ENCODE results near the gene SEMA6A. TPM values are rescaled to one million over a fixed set of nuclear protein-coding genes. Genes with fewer than 3 reads are reported as not detected.

SEMA6A gene
- total RNA-seq, 1 experiment from 2014 or later = 406 TPM

DNA sequence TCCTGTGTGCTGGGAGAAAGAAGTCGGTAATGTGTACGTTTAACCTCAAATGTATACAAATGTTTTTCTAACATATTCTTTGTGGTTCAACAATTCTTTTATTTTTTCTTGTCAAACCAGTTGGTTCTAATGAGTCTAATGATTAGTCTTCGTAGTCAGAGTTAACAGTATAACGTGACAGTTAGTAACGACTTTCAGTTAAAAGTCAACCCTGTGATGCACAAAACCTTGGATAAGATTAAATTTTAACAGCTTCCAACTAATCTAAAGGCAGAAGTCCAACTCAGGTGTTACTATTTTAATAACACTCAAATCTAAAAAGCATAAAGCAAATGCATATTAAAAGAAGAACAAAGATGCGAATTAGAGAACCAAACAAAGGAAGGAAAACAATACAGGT is 47.0 kb downstream of the SEMA6A start:
- Mint-ChIP-seq H3K27me3 (ENCODE audit: low read depth) (no peaks in the 10 kb centered on the region), H3K4me3 (peak overlapping the region; percentile 16; the same call in 1 of the 2 replicates), H3K4me1 (peaks cover 80% of the 10 kb centered on the region), H3K9me3 (no peaks in the 10 kb centered on the region), H3K27ac (peak overlapping the region; percentile 28; the same call in 1 of the 2 replicates), H3K36me3 (no peaks in the 10 kb centered on the region)
- CTCF ChIA-PET = no interaction called here
- TF ChIP-seq JAZF1 (CRISPR knock-in tag; IDR thresholded peaks at IDR 0.05) (no peak), FOXP1 (CRISPR knock-in tag; IDR thresholded peaks at IDR 0.05; ENCODE audit: borderline replicate concordance) (no peak), SMAD4 (CRISPR knock-in tag; IDR thresholded peaks at IDR 0.05) (no peak), NFATC4 (CRISPR knock-in tag; IDR thresholded peaks at IDR 0.05) (no peak)
- TF ChIP-seq, protein P1, sequence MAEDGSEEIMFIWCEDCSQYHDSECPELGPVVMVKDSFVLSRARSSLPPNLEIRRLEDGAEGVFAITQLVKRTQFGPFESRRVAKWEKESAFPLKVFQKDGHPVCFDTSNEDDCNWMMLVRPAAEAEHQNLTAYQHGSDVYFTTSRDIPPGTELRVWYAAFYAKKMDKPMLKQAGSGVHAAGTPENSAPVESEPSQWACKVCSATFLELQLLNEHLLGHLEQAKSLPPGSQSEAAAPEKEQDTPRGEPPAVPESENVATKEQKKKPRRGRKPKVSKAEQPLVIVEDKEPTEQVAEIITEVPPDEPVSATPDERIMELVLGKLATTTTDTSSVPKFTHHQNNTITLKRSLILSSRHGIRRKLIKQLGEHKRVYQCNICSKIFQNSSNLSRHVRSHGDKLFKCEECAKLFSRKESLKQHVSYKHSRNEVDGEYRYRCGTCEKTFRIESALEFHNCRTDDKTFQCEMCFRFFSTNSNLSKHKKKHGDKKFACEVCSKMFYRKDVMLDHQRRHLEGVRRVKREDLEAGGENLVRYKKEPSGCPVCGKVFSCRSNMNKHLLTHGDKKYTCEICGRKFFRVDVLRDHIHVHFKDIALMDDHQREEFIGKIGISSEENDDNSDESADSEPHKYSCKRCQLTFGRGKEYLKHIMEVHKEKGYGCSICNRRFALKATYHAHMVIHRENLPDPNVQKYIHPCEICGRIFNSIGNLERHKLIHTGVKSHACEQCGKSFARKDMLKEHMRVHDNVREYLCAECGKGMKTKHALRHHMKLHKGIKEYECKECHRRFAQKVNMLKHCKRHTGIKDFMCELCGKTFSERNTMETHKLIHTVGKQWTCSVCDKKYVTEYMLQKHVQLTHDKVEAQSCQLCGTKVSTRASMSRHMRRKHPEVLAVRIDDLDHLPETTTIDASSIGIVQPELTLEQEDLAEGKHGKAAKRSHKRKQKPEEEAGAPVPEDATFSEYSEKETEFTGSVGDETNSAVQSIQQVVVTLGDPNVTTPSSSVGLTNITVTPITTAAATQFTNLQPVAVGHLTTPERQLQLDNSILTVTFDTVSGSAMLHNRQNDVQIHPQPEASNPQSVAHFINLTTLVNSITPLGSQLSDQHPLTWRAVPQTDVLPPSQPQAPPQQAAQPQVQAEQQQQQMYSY (CRISPR knock-in tag; IDR thresholded peaks at IDR 0.05) = no peak
- DNase-seq (ENCODE audit: low spot score) (no peak), ATAC-seq (no peak)
- POLR2A ChIA-PET = no interaction called here

GRCh38 chr5:116525674-116526073 is 48.9 kb downstream of the SEMA6A start:
- H3K4me3 Mint-ChIP-seq = no peak overlapping the region; the same call in 1 of the 2 replicates
- no peaks in the 10 kb centered on the region; the same call in 1 of the 2 replicates for H3K36me3 Mint-ChIP-seq
- ATAC-seq (no peak), DNase-seq (ENCODE audit: low spot score) (no peak)
- no peaks in the 10 kb centered on the region for H3K27me3 Mint-ChIP-seq (ENCODE audit: low read depth)
- H3K9me3 Mint-ChIP-seq = no peaks in the 10 kb centered on the region
- H3K27ac Mint-ChIP-seq = no peak overlapping the region
- ChIA-PET CTCF (no interaction called here), POLR2A (no interaction called here)
- H3K4me1 Mint-ChIP-seq = peaks cover 96% of the 10 kb centered on the region
- TF ChIP-seq, protein P2, sequence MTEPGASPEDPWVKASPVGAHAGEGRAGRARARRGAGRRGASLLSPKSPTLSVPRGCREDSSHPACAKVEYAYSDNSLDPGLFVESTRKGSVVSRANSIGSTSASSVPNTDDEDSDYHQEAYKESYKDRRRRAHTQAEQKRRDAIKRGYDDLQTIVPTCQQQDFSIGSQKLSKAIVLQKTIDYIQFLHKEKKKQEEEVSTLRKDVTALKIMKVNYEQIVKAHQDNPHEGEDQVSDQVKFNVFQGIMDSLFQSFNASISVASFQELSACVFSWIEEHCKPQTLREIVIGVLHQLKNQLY (CRISPR knock-in tag; IDR thresholded peaks at IDR 0.05) = no peak
- TF ChIP-seq ZNF671 (CRISPR knock-in tag; IDR thresholded peaks at IDR 0.05) (no peak), E2F1 (CRISPR knock-in tag; IDR thresholded peaks at IDR 0.05) (no peak), ZMAT4 (CRISPR knock-in tag; IDR thresholded peaks at IDR 0.05) (no peak), ZNF121 (CRISPR knock-in tag; IDR thresholded peaks at IDR 0.05) (no peak), ZNF416 (CRISPR knock-in tag; IDR thresholded peaks at IDR 0.05) (no peak), RORB (CRISPR knock-in tag; IDR thresholded peaks at IDR 0.05) (no peak), ERG (CRISPR knock-in tag; IDR thresholded peaks at IDR 0.05) (no peak), ATF3 (CRISPR knock-in tag; conservative IDR thresholded peaks at IDR 0.05) (no peak), IRF1 (CRISPR knock-in tag; IDR thresholded peaks at IDR 0.05) (no peak), HMGXB4 (CRISPR knock-in tag; IDR thresholded peaks at IDR 0.05) (no peak), NFE2L1 (CRISPR knock-in tag; IDR thresholded peaks at IDR 0.05) (no peak), TEAD1 (CRISPR knock-in tag; IDR thresholded peaks at IDR 0.05) (no peak), NR1H2 (CRISPR knock-in tag; IDR thresholded peaks at IDR 0.05) (no peak)
- TF ChIP-seq, protein P1 (CRISPR knock-in tag; IDR thresholded peaks at IDR 0.05) = no peak
- TF ChIP-seq, protein P3, sequence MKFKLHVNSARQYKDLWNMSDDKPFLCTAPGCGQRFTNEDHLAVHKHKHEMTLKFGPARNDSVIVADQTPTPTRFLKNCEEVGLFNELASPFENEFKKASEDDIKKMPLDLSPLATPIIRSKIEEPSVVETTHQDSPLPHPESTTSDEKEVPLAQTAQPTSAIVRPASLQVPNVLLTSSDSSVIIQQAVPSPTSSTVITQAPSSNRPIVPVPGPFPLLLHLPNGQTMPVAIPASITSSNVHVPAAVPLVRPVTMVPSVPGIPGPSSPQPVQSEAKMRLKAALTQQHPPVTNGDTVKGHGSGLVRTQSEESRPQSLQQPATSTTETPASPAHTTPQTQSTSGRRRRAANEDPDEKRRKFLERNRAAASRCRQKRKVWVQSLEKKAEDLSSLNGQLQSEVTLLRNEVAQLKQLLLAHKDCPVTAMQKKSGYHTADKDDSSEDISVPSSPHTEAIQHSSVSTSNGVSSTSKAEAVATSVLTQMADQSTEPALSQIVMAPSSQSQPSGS (CRISPR knock-in tag; IDR thresholded peaks at IDR 0.05; ENCODE audit: borderline replicate concordance, low read depth) = no peak
